Measurements from ENCODE around the gene LGR5.

DNA sequence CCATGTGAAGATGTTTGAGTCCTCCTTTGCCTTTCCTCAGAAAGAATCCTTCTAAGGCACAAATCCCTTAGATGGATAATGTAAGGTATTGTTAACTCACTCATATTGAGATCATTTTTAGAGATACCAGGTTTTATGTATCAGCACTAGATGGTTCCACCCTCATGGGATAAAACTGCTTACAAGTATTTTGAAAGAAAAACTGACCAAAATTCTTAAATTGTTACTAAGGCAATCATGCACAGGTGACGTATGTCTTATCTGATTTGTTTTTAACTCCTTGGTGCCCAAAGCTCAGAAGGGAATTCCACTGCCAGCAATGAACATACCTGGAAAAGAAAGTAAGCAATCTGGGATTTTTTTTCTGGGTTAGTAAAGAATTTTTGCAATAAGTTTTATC is 145.6 kb downstream of the LGR5 start:
- TF ChIP-seq, protein P1, sequence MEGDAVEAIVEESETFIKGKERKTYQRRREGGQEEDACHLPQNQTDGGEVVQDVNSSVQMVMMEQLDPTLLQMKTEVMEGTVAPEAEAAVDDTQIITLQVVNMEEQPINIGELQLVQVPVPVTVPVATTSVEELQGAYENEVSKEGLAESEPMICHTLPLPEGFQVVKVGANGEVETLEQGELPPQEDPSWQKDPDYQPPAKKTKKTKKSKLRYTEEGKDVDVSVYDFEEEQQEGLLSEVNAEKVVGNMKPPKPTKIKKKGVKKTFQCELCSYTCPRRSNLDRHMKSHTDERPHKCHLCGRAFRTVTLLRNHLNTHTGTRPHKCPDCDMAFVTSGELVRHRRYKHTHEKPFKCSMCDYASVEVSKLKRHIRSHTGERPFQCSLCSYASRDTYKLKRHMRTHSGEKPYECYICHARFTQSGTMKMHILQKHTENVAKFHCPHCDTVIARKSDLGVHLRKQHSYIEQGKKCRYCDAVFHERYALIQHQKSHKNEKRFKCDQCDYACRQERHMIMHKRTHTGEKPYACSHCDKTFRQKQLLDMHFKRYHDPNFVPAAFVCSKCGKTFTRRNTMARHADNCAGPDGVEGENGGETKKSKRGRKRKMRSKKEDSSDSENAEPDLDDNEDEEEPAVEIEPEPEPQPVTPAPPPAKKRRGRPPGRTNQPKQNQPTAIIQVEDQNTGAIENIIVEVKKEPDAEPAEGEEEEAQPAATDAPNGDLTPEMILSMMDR (conservative IDR thresholded peaks at IDR 0.05) = no peak
- TF ChIP-seq EZH2 (IDR thresholded peaks at IDR 0.05; ENCODE audit: low read depth) = no peak
